ENCODE data around the gene DENND1B. TPM values are rescaled to one million over a fixed set of nuclear protein-coding genes. Genes with fewer than 3 reads are reported as not detected.
A peak's percentile ranks its signal among the peaks of the same experiment; 100 is the strongest.

The DENND1B gene
- total RNA-seq, 1 donor from 2014 or later: 22.1 TPM

DNA sequence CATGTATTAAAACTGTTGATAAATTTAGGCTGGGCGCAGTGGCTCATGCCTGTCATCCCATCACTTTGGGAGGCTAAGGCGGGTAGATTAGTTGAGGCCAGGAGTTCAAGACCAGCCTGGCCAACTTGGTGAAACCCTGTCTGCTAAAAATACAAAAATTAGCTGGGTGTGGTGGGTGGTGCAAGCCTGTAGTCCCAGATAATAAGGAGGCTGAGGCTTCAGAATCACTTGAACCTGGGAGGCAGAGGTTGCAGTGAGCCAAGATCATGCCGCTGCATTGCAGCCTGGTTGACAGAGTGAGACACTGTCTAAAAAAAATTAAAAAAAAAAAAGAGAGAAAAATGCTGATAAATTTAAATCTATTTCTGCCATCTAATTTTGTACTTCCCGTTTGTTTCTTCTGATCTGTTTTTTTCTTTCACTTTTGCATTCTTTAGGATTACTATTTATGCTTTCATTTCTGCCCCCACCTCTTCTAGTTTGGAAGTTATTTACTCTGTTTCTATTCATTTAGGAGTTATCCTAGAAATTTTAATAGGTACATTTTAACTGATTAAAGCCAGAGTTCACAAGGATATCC is 3.2 kb upstream of the DENND1B start:
- TF ChIP-seq, protein P1, sequence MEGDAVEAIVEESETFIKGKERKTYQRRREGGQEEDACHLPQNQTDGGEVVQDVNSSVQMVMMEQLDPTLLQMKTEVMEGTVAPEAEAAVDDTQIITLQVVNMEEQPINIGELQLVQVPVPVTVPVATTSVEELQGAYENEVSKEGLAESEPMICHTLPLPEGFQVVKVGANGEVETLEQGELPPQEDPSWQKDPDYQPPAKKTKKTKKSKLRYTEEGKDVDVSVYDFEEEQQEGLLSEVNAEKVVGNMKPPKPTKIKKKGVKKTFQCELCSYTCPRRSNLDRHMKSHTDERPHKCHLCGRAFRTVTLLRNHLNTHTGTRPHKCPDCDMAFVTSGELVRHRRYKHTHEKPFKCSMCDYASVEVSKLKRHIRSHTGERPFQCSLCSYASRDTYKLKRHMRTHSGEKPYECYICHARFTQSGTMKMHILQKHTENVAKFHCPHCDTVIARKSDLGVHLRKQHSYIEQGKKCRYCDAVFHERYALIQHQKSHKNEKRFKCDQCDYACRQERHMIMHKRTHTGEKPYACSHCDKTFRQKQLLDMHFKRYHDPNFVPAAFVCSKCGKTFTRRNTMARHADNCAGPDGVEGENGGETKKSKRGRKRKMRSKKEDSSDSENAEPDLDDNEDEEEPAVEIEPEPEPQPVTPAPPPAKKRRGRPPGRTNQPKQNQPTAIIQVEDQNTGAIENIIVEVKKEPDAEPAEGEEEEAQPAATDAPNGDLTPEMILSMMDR (IDR thresholded peaks at IDR 0.05; ENCODE audit: partially characterized antibody, unreplicated experiment): no peak

DNA sequence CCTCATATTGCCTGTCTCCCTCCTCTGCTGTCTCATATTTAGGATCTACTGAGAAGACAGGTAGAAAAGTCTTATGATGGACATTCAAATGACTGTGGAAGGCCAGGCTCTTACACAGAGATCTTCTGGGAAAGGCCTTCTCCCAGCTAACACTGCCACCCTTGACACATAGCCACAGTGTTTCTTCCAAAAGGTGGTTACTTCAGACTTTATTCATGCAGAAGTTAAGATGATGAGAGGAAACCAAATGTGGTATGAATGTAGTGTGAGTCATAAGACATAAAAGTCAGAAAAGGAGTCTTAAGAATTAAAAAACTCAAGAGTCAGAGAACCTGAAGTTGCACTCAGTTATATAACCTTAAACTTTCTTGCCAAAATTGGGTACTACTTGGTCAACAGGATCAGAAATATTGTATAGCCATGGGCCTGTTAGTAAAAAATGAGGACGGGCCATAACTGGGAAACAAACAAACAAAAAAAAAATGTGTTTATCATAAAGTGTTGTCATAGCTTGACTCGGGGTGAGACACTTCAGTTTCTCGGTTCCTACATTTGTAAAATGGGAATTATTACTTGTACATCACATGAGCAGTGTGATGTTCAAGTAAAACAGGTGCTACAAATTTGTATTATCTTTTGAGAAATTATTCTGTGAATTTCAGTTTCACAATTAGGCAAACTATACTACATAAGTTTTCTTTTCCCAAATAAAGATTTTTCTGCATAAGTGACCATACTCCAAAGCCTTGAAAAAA is 1.2 kb upstream of the DENND1B start:
- Mint-ChIP-seq H3K36me3 (ENCODE audit: unreplicated experiment) (peaks cover 4% of the 10 kb centered on the region), H3K9me3 (ENCODE audit: unreplicated experiment) (no peaks in the 10 kb centered on the region), H3K4me1 (ENCODE audit: low read depth, unreplicated experiment) (peaks cover 12% of the 10 kb centered on the region), H3K4me3 (ENCODE audit: unreplicated experiment) (no peak overlapping the region), H3K27ac (ENCODE audit: unreplicated experiment) (no peak overlapping the region), H3K27me3 (ENCODE audit: unreplicated experiment) (no peaks in the 10 kb centered on the region)
- TF ChIP-seq, protein P1 (IDR thresholded peaks at IDR 0.05; ENCODE audit: partially characterized antibody, unreplicated experiment): no peak
- DNase-seq: no peak

More for the DNA sequence above, 3.2 kb upstream of the DENND1B start:
- Mint-ChIP-seq H3K4me1 (ENCODE audit: low read depth, unreplicated experiment) (peaks cover 10% of the 10 kb centered on the region), H3K27me3 (ENCODE audit: unreplicated experiment) (no peaks in the 10 kb centered on the region), H3K4me3 (ENCODE audit: unreplicated experiment) (no peak overlapping the region), H3K27ac (ENCODE audit: unreplicated experiment) (no peak overlapping the region), H3K36me3 (ENCODE audit: unreplicated experiment) (peaks cover 4% of the 10 kb centered on the region), H3K9me3 (ENCODE audit: unreplicated experiment) (no peaks in the 10 kb centered on the region)
- DNase-seq: no peak

DNA sequence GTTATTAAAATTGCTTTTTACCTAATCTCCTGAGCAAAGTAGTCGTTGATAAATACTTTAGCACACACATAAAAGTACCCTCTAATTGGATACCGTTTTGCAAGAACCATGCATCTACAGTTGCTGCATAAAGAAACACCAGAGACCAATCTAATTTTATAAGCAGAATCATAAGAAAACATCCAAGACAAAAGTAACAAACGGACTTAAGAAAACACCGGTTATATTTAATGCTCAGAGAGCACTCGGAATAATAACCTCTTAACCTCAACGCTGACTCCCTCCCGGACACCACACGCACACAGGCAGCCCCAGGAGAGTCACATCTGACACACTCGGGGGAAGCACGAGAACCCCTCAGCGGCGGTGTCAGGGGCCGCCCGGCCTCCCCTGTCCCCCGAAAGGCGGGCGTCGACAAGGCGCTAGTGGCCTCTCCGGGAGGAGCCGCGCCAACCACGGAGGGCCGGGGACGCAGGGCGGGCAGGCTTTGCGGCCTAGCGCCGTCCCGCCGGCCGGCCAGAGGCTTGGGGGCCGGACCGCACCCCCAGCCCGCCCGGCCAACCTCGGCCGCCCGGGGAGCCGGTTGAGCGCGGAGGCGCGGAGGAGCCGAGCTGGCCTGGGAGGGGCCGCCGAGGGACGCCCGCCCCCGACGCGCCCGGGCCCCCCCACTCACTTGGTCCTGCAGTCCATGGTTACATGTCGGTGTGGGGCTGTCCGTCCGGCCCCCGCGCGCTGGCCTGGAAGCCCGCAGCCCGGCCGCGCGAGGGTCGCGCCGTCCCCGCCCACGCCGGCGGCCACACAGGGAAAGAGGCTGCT is 606 bp downstream of the DENND1B start:
- no peaks in the 10 kb centered on the region for H3K27me3 Mint-ChIP-seq (ENCODE audit: unreplicated experiment)
- peak overlapping the region; percentile 3 for H3K27ac Mint-ChIP-seq (ENCODE audit: unreplicated experiment)
- H3K36me3 Mint-ChIP-seq (ENCODE audit: unreplicated experiment): peaks cover 2% of the 10 kb centered on the region
- TF ChIP-seq, protein P1 (IDR thresholded peaks at IDR 0.05; ENCODE audit: partially characterized antibody, unreplicated experiment): no peak
- H3K4me1 Mint-ChIP-seq (ENCODE audit: low read depth, unreplicated experiment): peaks cover 12% of the 10 kb centered on the region
- no peaks in the 10 kb centered on the region for H3K9me3 Mint-ChIP-seq (ENCODE audit: unreplicated experiment)
- peak overlapping the region; percentile 89 for H3K4me3 Mint-ChIP-seq (ENCODE audit: unreplicated experiment)
- peak; percentile 65 for DNase-seq

DNA sequence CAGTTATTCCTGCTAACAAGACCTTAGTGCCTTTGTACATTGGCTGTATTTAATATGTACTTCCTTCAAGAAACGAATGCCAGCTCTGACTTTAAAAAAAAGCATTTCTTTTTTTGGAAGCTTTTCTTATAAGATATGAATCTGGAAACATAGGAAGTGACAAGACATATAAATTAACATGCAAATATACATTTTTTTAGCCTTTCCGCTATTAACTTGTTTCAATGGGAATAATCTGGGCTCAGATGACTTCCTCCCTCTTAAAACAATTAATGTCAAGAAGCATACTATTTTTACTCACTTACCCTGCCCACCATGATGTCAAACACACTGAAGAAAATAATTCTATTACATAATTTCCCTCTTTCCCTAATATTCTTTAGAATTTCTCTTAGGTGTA is 1.4 kb downstream of the DENND1B start:
- no peaks in the 10 kb centered on the region for H3K27me3 Mint-ChIP-seq (ENCODE audit: unreplicated experiment)
- DNase-seq: no peak
- H3K4me1 Mint-ChIP-seq (ENCODE audit: low read depth, unreplicated experiment): peaks cover 15% of the 10 kb centered on the region
- TF ChIP-seq, protein P1 (IDR thresholded peaks at IDR 0.05; ENCODE audit: partially characterized antibody, unreplicated experiment): no peak
- H3K27ac Mint-ChIP-seq (ENCODE audit: unreplicated experiment): no peak overlapping the region
- H3K36me3 Mint-ChIP-seq (ENCODE audit: unreplicated experiment): no peaks in the 10 kb centered on the region
- no peaks in the 10 kb centered on the region for H3K9me3 Mint-ChIP-seq (ENCODE audit: unreplicated experiment)
- H3K4me3 Mint-ChIP-seq (ENCODE audit: unreplicated experiment): peak overlapping the region; percentile 89

Data from glutamatergic neuron (in vitro differentiated cells).